Natural killer cell (primary cell): Measurements from ENCODE around the gene PLEKHB2. TPM values are rescaled to one million over a fixed set of nuclear protein-coding genes. Genes with fewer than 3 reads are reported as not detected.
"Not testable (repeated sequence)": the region's sequence is repeated elsewhere in the genome, so short reads cannot be mapped to it uniquely, and the experiment has no call there.

ENCODE experiments used
- ATAC-seq, 3 donors: fragments of 150-1000 bp in 2 of 3; fragments of 200-7000 bp in 1 of 3; cut with Tn5 transposase; 1 replicate in 1 of 3; 2 replicates in 2 of 3; pipeline ENCODE4 v1.10.0; 2021; ENCODE audit warnings: mild to moderate bottlenecking in 2 of 3, moderate library complexity in 2 of 3
- DNase-seq, 2 donors: peaks; one replicate each; pipeline versions ENCODE4 v3.0.0 to v3.0.0-alpha.2; 2013 to 2021; ENCODE audit warnings: mixed read lengths in 1 of 2
- H3K27ac ChIP-seq: one replicate; pipeline ENCODE4 v1.5.1; 2013; ENCODE audit warnings: mild to moderate bottlenecking, low read length
- H3K27me3 ChIP-seq: one replicate; pipeline ENCODE4 v1.6.1; 2013; ENCODE audit warnings: low read length; ENCODE audit not compliant: control insufficient read depth, insufficient read depth
- H3K36me3 ChIP-seq: one replicate; pipeline ENCODE4 v1.6.1; 2013; ENCODE audit warnings: low read length; ENCODE audit not compliant: control insufficient read depth, insufficient read depth
- H3K4me1 ChIP-seq: one replicate; pipeline ENCODE4 v1.6.1; 2013; ENCODE audit warnings: low read length; ENCODE audit not compliant: control insufficient read depth, insufficient read depth
- H3K4me3 ChIP-seq: one replicate; pipeline ENCODE4 v1.5.1; 2013; ENCODE audit warnings: low read length
- H3K9me3 ChIP-seq: one replicate; pipeline ENCODE4 v1.6.1; 2013; ENCODE audit warnings: low read length; ENCODE audit not compliant: control insufficient read depth, insufficient read depth
- H3K27ac Mint-ChIP-seq, 2 donors: one replicate each; pipeline ENCODE4 v1.8.0; 2022; ENCODE audit warnings: mild to moderate bottlenecking in 2 of 2, mixed read lengths in 2 of 2, moderate library complexity in 1 of 2
- H3K27me3 Mint-ChIP-seq, 2 donors: one replicate each; pipeline ENCODE4 v1.8.0; 2022; ENCODE audit warnings: low read depth in 2 of 2, mixed read lengths in 2 of 2
- H3K36me3 Mint-ChIP-seq: one replicate; pipeline ENCODE4 v1.8.0; 2022; ENCODE audit warnings: mixed read lengths
- H3K4me1 Mint-ChIP-seq, 2 donors: one replicate each; pipeline ENCODE4 v1.8.0; 2022; ENCODE audit warnings: mixed read lengths in 2 of 2
- H3K4me3 Mint-ChIP-seq: one replicate; pipeline ENCODE4 v1.8.0; 2022; ENCODE audit warnings: mild to moderate bottlenecking, moderate library complexity, mixed read lengths
- H3K9me3 Mint-ChIP-seq, 2 donors: one replicate each; pipeline ENCODE4 v1.8.0; 2022; ENCODE audit warnings: mixed read lengths in 2 of 2
- CTCF ChIP-seq: fragments of 200-600 bp; IDR thresholded peaks from one replicate; pipeline ENCODE4 v1.8.0; 2022; ENCODE audit warnings: antibody characterized with exemption
- WGBS: methylation state at CpG from one replicate; pipeline ENCODE4 v1.1.7; 2013; ENCODE audit warnings: missing lambda C conversion rate; ENCODE audit not compliant: insufficient coverage; 5-methylcytosine and 5-hydroxymethylcytosine counted together
- intact Hi-C: fragments of 100-400 bp; cut with micrococcal nuclease; formaldehyde crosslinking; loops from one replicate; pipeline ENCODE4 v1.14.2; 2022
- total RNA-seq, 4 donors: library from RNA; stranded (reverse); fragments of 120-200 nt in 1 of 4; gene quantifications; one replicate each; pipeline versions ENCODE4 v1.2.3 to v1.2.4, GENCODE V29; 2013 to 2022

The PLEKHB2 gene
- total RNA-seq, 3 donors from 2014 or later (not counting 1 experiment from before 2014, with no cell fraction given) = 75.6 to 78.7 (median 77.4) TPM

GRCh38 chr2:131155208-131155855, 50.2 kb downstream of the PLEKHB2 start:
- Histone ChIP-seq H3K9me3 (no peaks in the 10 kb centered on the region), H3K27ac (no peak overlapping the region), H3K4me1 (peaks cover 20% of the 10 kb centered on the region), H3K4me3 (no peak overlapping the region), H3K27me3 (no peaks in the 10 kb centered on the region), H3K36me3 (peaks cover 8% of the 10 kb centered on the region)
- H3K27me3 Mint-ChIP-seq = no peaks in the 10 kb centered on the region
- TF ChIP-seq CTCF = no peak
- ATAC-seq (no peak), DNase-seq (no peak)
- no peaks in the 10 kb centered on the region for H3K9me3 Mint-ChIP-seq
- H3K4me3 Mint-ChIP-seq = no peak overlapping the region
- 96% methylated on average over 46 of the region's 46 CpGs for WGBS
- peaks cover 0 to 19% of the 10 kb centered on the region in 2 donors for H3K4me1 Mint-ChIP-seq
- no peak overlapping the region for H3K27ac Mint-ChIP-seq
- H3K36me3 Mint-ChIP-seq = no peaks in the 10 kb centered on the region
- intact Hi-C loops = loop anchor here (10.0 kb wide), 1 partner anchor 519 kb away; no protein-coding TSS in a partner anchor

GRCh38 chr2:131156452-131157149, 51.5 kb downstream of the PLEKHB2 start:
- Mint-ChIP-seq H3K4me3 (no peak overlapping the region), H3K27me3 (no peaks in the 10 kb centered on the region), H3K4me1 (peaks cover 0 to 19% of the 10 kb centered on the region in 2 donors), H3K27ac (peak overlapping the region in 1 of 2 donors; percentile 47), H3K9me3 (no peaks in the 10 kb centered on the region), H3K36me3 (no peaks in the 10 kb centered on the region)
- H3K4me1 ChIP-seq = peaks cover 20% of the 10 kb centered on the region
- H3K27me3 ChIP-seq = no peaks in the 10 kb centered on the region
- no peak overlapping the region for H3K4me3 ChIP-seq
- DNase-seq (peak in 1 of 2 donors; percentile 22), ATAC-seq (no peak)
- 78% methylated on average over 9 of the region's 12 CpGs for WGBS
- no peaks in the 10 kb centered on the region for H3K9me3 ChIP-seq
- no peaks in the 10 kb centered on the region for H3K36me3 ChIP-seq
- no peak for TF ChIP-seq CTCF
- no peak overlapping the region for H3K27ac ChIP-seq
- intact Hi-C loops = loop anchor here (10.0 kb wide), 1 partner anchor 518 kb away; no protein-coding TSS in a partner anchor

DNA sequence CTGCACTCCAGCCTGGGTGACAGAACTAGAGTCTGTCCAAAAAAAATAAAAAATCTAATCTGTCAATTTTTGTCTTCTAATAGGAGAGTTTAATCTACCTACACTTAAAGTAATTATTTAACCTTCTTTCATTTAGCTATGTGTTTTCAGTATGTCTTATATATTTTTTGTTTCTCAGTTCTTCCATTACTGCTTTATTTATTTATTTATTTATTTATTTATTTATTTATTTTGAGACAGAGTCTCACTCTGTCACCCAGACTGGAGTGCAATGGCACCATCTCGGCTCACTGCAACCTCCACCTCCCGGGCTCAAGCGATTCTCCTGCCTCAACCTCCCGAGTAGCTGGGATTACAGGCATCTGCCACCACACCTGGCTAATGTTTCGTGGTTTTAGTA, 60.4 kb downstream of the PLEKHB2 start:
- intact Hi-C loops, H3K4me3 ChIP-seq, H3K36me3 Mint-ChIP-seq, H3K9me3 Mint-ChIP-seq, H3K4me3 Mint-ChIP-seq, H3K27ac ChIP-seq, ATAC-seq, DNase-seq, H3K27me3 ChIP-seq, H3K9me3 ChIP-seq, H3K27ac Mint-ChIP-seq, H3K4me1 ChIP-seq, H3K36me3 ChIP-seq, H3K4me1 Mint-ChIP-seq: not testable (repeated sequence)
- H3K27me3 Mint-ChIP-seq = peaks cover 8 to 14% of the 10 kb centered on the region in 2 donors
- WGBS = 92% methylated on average over 5 of the region's 5 CpGs

DNA sequence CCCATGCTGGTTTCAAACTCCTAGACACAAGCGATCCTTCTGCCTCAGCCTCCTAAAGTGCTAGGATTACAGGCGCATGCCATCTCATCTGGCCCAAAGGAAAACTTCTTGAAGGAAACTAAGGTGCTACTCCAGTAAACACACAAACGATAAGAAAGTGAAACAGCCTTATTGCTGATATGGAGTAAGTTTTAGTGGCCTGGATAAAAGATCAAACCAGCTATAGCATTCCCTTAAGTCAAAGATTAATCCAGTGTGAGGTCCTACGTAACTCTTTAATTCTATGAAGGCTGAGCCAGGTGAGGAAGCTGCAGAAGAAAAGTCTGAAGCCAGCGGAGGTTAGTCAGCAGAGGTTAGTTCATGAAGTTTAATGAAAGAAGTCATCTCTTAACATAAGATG, 63.4 kb downstream of the PLEKHB2 start:
- Histone ChIP-seq H3K36me3 (no peaks in the 10 kb centered on the region), H3K27me3 (no peaks in the 10 kb centered on the region), H3K4me3 (no peak overlapping the region), H3K9me3 (no peaks in the 10 kb centered on the region), H3K27ac (no peak overlapping the region), H3K4me1 (no peaks in the 10 kb centered on the region)
- H3K36me3 Mint-ChIP-seq = no peaks in the 10 kb centered on the region
- no peak for ATAC-seq
- 89% methylated on average over 5 of the region's 5 CpGs for WGBS
- TF ChIP-seq CTCF = no peak
- H3K27ac Mint-ChIP-seq = no peak overlapping the region
- intact Hi-C loops = no loop called here
- H3K9me3 Mint-ChIP-seq = no peaks in the 10 kb centered on the region
- peaks cover 8 to 20% of the 10 kb centered on the region in 2 donors for H3K27me3 Mint-ChIP-seq
- no peak for DNase-seq
- no peak overlapping the region for H3K4me3 Mint-ChIP-seq
- no peaks in the 10 kb centered on the region for H3K4me1 Mint-ChIP-seq

DNA sequence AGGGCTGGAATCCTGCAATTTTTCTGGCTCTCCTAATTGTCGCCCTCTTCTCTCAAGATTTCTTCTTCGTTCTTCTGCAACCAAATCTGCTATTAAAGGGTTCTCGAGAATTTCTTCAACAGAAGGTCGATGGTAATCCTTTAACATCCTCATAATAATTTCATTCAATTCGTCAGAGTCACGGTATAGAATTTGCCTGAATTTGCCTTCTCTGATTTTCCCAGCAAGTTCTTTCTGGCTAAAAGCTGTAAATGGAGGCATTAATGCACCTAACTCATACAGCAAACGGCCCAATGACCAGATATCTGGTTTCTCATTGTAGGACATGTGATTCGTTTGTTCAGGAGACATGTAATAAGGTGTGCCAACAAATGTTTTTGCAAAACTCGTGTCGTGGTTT, 72.9 kb downstream of the PLEKHB2 start:
- H3K4me1 Mint-ChIP-seq, H3K27ac Mint-ChIP-seq, H3K4me3 Mint-ChIP-seq, ATAC-seq, H3K36me3 Mint-ChIP-seq, H3K36me3 ChIP-seq, DNase-seq, H3K27ac ChIP-seq, H3K4me3 ChIP-seq, intact Hi-C loops, H3K27me3 ChIP-seq, H3K9me3 ChIP-seq, H3K9me3 Mint-ChIP-seq, H3K4me1 ChIP-seq: not testable (repeated sequence)
- peaks cover 26 to 30% of the 10 kb centered on the region in 2 donors for H3K27me3 Mint-ChIP-seq
- 93% methylated on average over 10 of the region's 10 CpGs for WGBS
